CD4-positive, alpha-beta T cell treated with Interleukin-15 for 4 hours (primary cell): ENCODE data around the gene SMAD6.

Experiments used
- DNase-seq: peaks from one replicate; pipeline ENCODE4 v3.0.0-alpha.2; 2020; ENCODE audit warnings: low spot score

Gene SMAD6

DNA sequence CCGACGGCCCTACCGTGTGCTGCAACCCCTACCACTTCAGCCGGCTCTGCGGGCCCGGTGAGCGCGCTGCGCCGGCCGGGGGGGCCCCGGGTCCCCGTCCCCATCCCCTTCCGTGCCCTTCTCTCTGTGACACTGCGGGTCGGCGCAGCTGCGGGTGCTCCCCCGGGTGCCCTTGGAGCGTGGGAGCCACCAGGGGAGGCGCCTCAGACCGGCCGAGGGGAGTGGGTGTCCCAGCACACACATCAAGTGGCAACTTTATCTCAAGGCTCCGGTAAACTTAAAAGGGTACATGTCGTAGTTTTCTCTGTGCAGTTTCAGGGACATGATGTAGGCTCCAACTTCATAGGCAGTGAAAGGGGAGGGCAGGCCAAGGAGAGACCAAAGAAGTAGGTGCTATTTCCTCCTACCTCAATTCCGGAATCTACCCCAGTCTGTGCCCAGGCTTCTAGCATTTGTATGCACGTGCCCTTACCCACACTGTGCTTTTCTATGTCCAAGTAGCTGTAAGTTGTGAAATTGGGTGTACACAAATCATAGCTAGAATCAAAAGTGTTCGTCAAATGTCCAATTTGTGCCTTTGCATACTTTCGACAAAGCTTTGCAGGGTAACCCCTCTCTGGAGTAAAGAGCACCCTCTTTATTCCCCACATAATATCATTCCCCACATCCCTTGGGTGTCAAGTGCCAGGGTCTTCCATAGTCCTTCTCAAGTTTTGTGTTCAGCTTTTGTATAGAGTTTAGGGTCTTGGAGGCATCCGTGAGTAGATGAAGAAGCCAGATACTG, 2.2 kb downstream of the SMAD6 start:
- DNase-seq: no peak

DNA sequence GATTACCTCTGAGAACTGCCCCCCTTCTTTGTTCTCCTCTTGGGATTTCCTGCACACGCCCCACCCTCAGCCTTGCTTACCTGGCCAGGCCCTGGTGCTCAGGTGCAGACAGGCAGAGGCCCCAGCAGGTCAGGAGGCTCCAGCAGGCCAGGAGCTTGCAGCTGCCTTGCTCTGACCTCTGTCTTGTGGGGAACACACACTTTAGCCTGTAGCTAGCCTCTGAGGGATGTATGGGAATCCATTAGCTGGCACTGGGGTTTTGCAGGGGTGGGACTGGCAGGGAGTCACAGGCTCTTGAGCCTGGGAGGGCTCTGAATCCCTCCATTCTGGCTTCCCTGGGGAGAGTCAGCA, 2.7 kb downstream of the SMAD6 start:
- no peak for DNase-seq

DNA sequence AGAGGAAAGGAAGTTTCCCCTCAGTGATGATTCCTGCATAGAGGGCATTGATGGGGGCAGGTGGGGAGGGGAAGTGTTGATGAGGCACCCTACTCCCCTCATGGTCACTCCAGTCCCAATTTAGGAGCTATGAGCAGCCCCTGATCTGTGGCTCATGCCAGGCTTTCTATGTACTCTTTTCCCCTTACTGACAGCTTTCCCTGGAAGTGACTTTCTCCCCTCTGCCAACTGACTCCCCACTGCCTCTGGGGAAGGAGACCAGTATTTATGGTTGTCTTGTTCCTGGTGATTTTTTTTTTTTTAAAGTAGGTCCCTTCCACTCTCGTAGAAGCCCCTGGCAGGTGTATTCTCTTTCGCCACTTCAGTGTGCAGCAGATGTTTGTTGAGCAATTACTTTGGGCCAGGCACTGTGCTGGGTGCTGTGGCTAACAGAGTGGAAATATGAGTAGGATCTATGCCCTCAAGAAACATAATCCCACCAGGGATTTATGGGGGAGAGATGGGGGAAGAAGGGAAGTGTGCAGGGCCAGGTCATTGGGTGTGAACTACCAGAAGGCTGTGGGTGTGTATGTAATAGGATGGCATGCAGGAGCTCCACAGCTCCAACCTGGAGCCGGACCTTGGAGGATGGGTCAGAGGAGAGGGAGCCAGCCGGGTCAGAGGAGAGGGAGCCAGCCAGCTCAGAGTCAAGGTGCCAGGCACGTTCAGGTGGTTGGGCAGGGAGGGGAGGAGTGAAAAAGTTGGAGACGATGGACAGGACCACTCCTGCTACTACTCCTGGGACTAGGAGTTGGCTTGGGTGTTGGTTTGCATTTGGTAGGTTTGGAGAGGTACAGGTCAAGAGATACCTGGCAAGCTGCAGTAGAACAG, 3.5 kb downstream of the SMAD6 start:
- no peak for DNase-seq

DNA sequence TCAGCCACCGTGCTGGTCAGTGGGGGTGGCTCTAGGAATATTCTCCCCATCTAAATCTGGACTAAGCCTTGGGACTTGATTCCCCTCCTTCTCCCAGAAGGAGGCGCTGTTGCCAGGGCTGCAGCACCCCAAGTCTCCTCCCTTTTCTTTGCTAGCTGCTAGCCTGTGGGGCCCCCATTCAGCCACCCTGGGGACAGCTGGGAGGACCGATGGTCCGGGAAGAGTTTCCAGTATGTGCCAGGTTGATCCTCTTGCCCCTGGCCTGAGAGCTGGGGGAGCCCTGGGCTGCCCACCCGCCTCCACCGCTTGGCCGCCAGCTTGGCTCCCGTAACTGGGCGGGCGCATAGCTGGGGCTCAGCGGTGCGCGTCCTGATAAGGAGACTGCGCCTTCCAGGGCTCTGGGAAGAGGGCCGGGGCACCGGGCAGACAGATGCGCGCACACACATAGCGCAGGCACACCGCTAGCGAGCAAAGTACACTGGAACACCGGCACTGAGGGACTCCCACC, 4.2 kb downstream of the SMAD6 start:
- no peak for DNase-seq

DNA sequence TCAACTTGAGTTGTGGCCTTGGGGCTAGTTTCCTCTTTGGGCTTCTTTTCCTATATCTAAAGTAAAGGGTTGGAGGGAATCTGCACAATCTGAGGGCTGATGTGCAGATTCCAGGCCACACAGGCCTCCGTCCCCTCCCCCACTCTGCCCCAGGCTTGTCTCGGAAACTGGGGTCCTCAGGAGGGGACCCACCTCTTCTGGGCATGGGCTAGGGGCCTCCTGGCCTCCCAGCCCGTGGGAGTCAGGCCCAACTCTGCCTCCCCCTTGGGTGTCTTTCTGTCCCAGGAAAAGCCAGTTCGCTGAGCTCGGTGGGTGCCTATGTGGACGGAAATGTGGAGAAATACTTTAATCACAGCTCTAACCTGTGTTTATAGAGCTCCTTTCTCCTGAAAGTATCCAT, 4.8 kb downstream of the SMAD6 start:
- DNase-seq: no peak

DNA sequence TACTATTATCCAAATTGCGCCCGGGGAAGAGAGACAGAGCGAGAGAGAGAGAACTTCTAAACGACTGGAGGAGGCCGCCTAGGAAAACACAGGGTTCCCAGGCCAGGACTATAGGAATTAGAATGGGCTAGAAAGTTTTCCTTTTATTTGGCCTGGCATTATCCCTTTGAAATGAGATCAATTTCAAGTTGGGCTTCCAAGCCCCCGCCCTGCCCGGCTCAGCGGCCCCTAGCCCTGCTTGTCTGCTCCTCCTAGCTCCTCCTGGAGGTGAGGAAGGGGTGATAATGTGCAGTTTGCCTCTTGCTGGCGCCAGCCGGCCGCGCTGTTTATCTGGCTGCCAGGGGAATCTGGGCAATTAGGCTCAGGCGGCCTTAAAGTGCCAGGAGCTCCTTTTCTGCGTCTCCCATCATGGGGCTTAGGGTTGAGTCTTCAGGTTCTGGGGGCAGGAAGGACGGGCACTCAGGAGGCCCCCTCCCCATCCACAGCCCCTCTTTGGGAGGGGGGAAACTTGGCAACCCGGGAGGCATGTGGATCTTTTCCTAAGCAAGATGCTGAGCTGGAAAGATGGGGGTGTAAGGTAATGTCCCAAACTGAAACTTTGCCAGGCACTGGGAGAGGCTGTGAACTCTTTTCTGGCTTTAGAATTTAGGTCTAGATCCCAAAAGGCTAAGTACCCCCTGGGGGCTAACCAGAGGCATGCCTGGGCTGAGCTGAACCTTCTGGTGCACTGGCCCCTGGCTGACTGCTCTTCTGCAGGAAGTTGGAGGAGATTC, 5.5 kb downstream of the SMAD6 start:
- no peak for DNase-seq

DNA sequence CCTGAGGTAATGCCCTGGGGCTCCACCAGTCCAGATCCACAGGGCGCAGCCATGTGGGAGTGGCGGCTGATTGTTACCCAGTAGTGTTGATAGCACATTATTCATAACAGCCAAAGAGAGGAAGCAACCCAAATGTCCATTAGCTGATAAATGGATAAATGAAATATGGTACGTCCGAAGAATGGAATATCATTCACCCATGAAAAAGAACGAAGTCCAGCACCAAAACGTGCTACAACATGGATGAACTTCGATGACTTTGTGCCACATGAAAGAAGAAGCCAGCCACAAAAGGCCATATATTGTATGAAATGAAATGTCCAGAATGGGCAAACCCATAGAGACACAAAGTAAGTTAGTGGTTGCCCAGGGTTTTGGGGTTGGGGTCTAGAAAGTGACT, 6.4 kb downstream of the SMAD6 start:
- DNase-seq: no peak

DNA sequence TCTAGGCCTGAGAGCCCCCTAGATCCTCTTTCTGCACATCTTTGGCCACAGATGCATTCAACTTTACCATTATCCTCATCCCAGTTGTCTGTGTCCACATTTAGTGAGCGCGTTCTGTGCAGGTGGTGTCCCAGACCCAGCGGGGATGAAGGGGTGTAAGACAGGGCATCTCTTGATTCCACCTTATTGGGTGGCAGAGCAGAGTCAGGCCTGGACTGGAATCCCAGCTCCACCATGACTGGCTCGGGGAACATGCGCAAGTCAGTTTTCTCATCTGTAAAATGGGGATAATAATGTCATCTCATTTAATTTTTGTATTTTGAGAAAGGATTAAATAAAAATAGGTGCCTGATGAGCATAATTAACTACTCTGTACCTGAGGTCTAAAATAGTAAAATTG, 7.8 kb downstream of the SMAD6 start:
- no peak for DNase-seq

DNA sequence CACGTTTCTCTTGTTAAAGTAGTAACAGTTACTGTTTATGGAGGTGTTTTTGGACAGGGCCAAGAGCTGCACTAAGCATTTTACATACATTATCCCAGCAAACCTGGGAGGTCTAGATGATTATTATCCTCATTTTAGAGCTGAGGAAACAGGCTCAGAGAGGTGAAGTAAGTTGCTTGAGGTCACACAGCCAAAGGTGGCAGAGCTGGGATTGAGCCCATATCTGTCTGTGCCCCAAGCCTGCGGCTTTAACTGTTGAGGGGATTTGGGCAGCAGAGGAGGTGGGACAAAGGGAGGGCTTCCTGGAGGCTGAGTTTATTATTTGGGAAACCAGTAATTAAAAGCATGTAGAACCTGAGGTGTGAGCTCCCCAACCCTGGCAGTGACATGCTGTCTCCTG, 9.2 kb downstream of the SMAD6 start:
- no peak for DNase-seq

DNA sequence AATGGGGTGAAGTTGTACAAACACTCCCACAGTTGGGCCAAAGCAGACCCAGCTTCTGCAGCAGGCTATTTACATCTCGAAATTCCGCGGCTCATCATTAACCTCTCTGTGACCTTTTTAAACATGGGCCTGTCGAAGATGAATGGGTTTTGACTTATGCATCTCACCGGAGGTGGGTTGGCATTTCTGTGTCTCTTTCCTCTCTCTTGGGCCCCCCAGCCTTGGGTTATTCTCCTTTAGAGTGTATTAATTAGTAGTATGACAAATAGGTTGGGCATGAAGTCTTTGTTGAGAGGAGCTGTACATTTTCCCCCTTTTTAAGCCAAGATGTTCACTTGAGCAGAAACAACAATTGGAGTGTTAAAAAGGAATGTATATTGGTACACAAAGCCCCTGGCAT, 9.8 kb downstream of the SMAD6 start:
- DNase-seq: no peak

DNA sequence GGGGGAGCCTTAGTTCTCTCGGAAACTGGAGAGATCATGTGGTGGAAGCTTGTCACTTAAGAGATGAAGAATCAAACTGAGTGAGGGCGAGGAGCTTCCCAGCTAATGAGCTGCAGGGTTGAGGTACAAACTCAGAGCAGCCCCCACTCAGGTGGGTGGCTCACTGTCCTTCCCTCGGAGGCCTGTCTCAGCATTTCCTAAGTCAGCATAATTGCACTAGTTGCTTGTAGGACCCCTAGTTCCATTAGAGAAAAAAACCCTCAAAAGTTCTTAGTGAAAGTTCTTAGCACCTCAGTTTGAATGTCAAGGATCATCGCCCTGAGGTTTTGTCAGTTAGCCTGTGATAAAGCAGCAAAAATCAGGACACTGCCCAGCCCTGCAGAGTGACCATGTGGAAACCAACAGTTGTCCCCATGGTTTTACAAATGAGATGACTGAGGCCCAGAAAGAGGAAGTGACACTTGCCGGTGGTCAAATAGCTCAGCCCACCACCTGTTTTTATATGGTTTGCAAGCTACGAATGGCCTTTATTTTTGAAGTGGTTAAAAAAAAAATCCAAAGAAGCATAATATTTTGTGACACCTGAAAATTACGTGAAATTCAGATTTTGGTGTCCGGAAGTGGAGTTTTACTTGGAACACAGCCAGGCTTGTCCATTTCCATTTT, 11.9 kb downstream of the SMAD6 start:
- no peak for DNase-seq

DNA sequence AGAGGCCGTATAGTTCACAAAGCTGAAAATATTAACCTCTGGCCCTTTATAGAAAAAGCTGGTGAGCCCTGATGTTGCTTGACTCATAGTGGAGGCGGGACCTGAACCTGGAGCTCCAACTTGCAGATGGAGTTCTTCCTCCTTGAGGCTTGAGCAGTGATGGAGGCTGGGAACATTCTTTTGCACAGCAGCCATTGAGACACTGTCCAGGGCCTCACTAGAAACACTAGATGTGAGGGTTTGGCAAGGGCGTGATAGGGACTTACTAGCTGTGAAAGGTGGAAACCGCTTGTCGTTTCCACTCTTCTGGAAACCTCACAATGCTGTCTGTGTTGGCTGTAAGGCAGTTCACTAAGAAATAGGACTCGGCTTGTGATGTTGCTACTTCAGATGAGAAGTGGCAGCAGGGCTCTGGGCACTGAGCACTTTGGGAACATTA, 12.5 kb downstream of the SMAD6 start:
- no peak for DNase-seq

DNA sequence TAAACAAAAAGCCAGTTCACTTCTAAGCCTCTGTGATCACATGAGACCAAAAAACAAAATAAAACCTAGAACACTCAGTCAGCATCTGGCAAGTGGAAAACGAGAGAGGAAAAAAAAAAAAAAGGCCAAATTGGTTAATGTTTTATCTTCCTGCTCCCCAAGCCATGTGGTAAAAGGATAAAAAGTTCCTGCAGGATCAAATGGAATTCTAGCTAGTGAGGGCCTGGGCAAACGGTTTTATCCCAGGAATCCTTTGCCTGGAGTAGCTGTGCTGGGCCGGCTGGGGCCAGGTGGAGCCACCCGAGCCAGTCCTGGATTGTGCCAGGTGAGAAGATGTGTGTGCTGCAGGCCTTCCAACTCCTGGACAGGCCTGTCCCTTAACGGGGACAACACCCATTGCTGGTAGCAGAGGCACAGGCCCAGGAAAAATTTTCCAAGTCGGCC, 13.2 kb downstream of the SMAD6 start:
- DNase-seq: no peak

DNA sequence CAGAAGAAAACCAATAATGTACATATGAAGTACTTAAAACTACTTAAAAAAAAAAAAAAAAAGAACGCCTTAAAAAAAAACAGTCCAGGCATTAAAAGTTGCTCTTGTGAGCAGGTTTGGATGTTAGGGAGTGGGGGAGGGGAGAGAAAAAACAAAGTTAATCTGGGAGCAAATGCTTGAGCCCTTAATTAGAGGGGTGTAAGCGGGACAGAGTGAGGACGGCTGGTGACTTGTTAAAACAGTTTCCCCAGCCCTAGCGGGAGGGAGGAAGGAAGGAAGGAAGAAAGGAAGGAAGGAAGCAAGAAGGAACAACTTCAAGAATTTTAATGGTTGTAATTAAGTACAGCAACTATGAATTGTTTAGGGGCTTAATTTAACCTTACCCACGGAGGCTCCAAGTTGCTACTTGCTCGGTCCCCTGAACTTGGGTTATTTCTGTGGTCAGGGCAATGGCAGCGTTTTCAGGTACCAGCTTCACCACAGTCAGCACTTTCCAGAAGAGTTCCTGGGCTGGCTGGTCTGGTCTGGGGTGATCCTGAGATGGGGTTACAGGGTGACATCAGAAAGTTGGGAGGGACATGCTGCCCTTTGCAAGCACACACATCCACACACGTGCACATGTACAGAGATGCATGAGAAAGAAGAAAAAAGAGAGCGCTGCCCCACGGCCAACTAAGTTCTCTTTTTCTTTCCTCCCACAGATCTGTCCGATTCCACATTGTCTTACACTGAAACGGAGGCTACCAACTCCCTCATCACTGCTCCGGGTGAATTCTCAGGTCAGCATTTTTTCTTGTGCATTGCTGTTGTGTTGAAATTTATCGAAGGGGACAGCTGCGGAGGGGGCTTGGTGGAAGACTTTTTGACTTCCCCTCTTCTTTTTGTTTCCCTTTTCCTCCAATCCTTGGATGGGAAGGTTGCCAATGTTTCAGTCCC, 14.0 kb downstream of the SMAD6 start:
- no peak for DNase-seq

DNA sequence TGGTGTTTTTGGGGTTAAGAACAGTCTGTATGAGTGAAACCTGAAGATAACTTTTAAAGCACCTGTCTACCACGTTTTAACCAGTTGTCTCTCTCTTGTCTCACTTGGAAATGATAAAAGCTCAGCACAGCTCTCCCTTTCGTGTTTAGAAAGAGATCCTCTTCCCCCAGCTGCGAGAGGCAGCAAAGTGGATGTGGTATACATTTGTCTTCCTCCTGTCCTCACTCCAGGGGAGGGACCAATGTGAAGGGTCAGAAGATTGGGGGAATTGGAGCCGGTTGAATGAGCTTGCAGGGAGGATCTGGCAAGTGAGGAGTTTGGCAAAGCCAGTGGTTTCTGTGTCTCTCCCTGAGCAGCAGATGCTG, 14.6 kb downstream of the SMAD6 start:
- no peak for DNase-seq

DNA sequence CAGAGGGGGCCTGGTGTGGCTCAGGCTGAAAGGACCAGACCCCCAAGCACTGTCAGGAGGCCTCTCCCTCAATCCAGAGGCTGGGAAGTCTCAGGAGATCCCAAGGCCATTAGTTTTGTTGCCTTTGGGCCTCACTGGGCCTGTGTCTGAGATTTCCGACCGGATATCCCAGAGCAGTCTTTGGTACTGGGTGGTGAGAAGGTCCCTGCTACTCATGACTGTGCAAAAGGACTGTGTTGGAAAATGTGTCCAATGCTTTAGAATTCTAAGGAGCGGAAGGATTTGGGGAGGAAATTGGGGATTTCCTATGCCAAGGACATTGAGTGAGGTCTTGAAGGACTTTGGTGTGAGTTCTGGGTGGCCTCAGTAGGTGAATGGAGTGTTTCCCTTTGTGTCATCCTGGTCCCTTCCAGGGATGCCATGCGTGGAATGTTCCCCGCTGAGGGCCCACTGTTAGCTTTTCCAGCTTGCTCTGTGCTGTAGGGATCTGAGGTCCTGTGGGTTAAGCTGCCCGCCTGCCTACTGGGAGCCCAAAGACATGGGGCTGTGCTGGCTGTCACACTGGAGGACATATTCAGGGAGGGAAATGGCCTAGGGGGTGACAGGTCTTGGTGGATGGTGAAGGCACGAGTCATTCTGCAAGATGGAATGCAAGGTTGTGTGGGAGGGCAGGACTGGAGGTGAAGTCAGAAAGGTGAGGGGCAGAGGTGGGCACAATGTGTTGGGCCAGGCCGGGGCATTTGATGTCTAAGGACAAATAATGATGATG, 16.4 kb downstream of the SMAD6 start:
- DNase-seq: no peak

DNA sequence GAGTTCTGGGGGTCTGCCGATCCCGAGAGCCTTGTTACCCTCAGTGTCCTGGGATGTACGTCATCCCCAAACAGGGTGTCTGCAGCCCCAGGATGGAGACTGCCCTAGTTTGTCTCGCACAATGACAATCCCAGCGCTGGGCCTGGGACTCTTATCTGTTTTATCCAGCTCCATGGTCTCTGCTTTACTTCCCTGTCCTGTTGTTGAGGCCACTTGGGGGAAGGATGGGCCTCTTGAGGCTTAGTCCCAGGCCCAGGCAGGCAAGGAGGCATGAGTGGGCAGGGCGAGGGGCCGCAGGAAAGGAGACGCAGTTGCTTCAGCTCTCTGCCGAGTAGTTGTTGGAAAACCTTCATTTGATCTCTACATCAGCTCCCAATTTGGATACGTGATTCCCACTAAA, 17.4 kb downstream of the SMAD6 start:
- DNase-seq: no peak

DNA sequence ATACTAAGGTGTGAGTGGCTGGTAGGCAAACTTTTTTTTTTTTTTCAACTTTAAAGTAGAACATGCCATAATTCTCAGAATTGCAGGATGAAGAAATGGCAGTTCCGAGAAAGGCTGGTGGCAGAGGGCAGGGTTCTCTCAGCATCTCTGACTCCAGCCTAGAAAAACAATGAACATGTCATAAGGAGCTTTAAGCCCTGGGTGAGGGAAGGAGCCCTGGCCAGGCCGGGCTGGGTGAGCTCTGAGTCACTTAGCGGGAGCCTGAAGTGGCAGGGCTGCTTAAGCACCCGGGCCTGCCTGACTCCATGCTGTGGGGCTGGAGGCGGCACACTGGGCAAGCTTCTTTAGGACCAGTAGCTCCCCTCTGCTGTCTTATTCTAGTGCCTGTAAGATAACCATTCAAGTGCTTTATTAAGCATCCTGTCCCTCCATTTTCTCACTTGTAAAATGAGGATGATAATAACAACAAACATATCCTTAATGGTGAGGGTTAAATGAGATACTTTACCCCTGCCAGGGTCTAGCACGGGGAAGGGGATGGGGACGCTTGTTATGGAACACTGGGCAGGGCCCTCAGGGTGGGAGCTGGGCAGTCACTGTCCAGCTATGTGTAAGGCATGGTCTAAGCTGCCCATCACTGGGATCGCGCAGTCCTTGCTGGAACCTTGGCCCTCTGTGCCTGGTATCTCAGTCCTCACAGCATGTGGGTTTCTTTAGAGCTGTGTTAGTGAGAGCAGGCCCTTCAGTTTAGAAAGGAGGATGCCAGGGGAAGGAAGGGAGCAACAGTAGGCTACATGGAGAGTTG, 18.4 kb downstream of the SMAD6 start:
- DNase-seq: peak; percentile 25

DNA sequence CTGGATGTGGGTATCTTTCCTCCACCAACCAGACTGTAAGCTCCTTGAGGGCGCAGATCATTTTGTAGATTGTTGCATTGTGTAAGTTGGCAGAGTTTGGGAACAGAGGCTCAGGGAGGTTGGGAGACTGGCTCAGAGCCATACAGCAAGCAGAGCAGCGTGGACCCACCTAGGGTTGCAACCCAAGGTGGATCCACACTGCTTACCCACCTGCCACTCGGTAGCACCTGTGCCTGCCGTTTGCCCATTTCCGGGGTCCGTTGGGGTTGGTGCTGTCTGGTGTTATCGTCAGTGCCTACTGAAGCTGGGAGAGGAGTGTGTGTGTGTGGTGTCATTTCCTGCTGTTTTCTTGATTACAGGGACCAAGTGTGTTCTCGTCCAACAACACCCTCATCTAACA, 19.0 kb downstream of the SMAD6 start:
- no peak for DNase-seq
